ENCODE measurements around the gene STRIT1.

- TF ChIP-seq, protein P1, sequence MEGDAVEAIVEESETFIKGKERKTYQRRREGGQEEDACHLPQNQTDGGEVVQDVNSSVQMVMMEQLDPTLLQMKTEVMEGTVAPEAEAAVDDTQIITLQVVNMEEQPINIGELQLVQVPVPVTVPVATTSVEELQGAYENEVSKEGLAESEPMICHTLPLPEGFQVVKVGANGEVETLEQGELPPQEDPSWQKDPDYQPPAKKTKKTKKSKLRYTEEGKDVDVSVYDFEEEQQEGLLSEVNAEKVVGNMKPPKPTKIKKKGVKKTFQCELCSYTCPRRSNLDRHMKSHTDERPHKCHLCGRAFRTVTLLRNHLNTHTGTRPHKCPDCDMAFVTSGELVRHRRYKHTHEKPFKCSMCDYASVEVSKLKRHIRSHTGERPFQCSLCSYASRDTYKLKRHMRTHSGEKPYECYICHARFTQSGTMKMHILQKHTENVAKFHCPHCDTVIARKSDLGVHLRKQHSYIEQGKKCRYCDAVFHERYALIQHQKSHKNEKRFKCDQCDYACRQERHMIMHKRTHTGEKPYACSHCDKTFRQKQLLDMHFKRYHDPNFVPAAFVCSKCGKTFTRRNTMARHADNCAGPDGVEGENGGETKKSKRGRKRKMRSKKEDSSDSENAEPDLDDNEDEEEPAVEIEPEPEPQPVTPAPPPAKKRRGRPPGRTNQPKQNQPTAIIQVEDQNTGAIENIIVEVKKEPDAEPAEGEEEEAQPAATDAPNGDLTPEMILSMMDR (conservative IDR thresholded peaks at IDR 0.05; ENCODE audit: low read depth, low read length), result no peak
- TF ChIP-seq EZH2 (IDR thresholded peaks at IDR 0.05; ENCODE audit: borderline replicate concordance, low read depth, low read length, poor library complexity, severe bottlenecking), result no peak
These were observed 27.9 kb upstream of the STRIT1 start for GRCh38 chr3:155321418-155321817.
